Neural cell (in vitro differentiated cells): ENCODE results near the gene TAGLN. TPM values are rescaled to one million over a fixed set of nuclear protein-coding genes. Genes with fewer than 3 reads are reported as not detected.

Source experiments
- H2AFZ ChIP-seq: fragments of 200-600, 300-800 bp; sonication (generic), shearing (Covaris generic); 2 replicates; pipeline ENCODE4 v1.6.0; 2014; ENCODE audit warnings: low read depth, mild to moderate bottlenecking, antibody characterized with exemption, low read length, moderate library complexity
- H3F3A ChIP-seq: fragments of 200-600 bp; shearing (Covaris generic); 2 replicates; pipeline ENCODE4 v1.6.1; 2016; ENCODE audit warnings: mild to moderate bottlenecking, moderate library complexity, mixed read lengths, antibody characterized with exemption, low read length; ENCODE audit not compliant: insufficient read depth, poor library complexity, severe bottlenecking
- H3K27ac ChIP-seq: fragments of 200-600, 300-800 bp; sonication (generic), shearing (Covaris generic); 2 replicates; pipeline ENCODE4 v1.5.1; 2014; ENCODE audit warnings: mild to moderate bottlenecking, low read length, moderate library complexity
- H3K27me3 ChIP-seq: fragments of 300-800, 200-600 bp; sonication (generic), shearing (Covaris generic); 2 replicates; pipeline ENCODE4 v1.6.0; 2014; ENCODE audit warnings: mild to moderate bottlenecking, low read depth, low read length, moderate library complexity; ENCODE audit not compliant: insufficient read depth
- H3K36me3 ChIP-seq: fragments of 300-800, 200-600 bp; sonication (generic), shearing (Covaris generic); 2 replicates; pipeline ENCODE4 v1.5.1; 2014; ENCODE audit warnings: mild to moderate bottlenecking, antibody characterized with exemption, low read length, moderate library complexity; ENCODE audit not compliant: insufficient read depth
- H3K4me2 ChIP-seq: fragments of 300-800, 200-600 bp; sonication (generic), shearing (Covaris generic); 2 replicates; pipeline ENCODE4 v1.6.0; 2014; ENCODE audit warnings: mild to moderate bottlenecking, low read length
- H3K4me3 ChIP-seq: fragments of 300-800, 200-600 bp; sonication (generic), shearing (Covaris generic); 2 replicates; pipeline ENCODE4 v1.5.1; 2014; ENCODE audit warnings: mild to moderate bottlenecking, low read length, moderate library complexity
- H3K79me2 ChIP-seq: fragments of 200-600 bp; shearing (Covaris generic); replicated peaks from 2 replicates; pipeline ENCODE4 v1.6.0; 2014; ENCODE audit warnings: mild to moderate bottlenecking, low read length, moderate library complexity; ENCODE audit not compliant: insufficient read depth
- H3K9ac ChIP-seq: fragments of 300-800, 200-600 bp; sonication (generic), shearing (Covaris generic); 2 replicates; pipeline ENCODE4 v1.6.1; 2016; ENCODE audit warnings: mild to moderate bottlenecking, low read length, mixed read lengths
- H3K9me2 ChIP-seq: fragments of 200-600 bp; shearing (Covaris generic); 2 replicates; pipeline ENCODE4 v1.6.1; 2016; ENCODE audit warnings: mild to moderate bottlenecking, low read length, mixed read lengths; ENCODE audit not compliant: insufficient read depth
- H3K9me3 ChIP-seq: fragments of 200-600, 300-800 bp; sonication (generic), shearing (Covaris generic); 2 replicates; pipeline ENCODE4 v1.6.1; 2016; ENCODE audit warnings: mild to moderate bottlenecking, mixed run types, low read length, moderate library complexity, mixed read lengths
- H4K20me1 ChIP-seq: fragments of 200-600 bp; shearing (Covaris generic); 2 replicates; pipeline ENCODE4 v1.6.1; 2016; ENCODE audit warnings: mild to moderate bottlenecking, mixed run types; ENCODE audit not compliant: insufficient read depth
- CTCF ChIP-seq: fragments of 450-650 bp; IDR thresholded peaks from 2 replicates; pipeline ENCODE4 v1.5.1; 2014; ENCODE audit warnings: antibody characterized with exemption, mild to moderate bottlenecking, moderate library complexity; ENCODE audit not compliant: poor library complexity, severe bottlenecking
- EP300 ChIP-seq: fragments of 450-650 bp; conservative IDR thresholded peaks from 2 replicates; pipeline ENCODE4 v1.6.1; 2014; ENCODE audit warnings: antibody characterized with exemption, mild to moderate bottlenecking, moderate library complexity; ENCODE audit not compliant: poor library complexity, severe bottlenecking
- EZH2 ChIP-seq: fragments of 200-600, 300-800 bp; shearing (Covaris generic), sonication (generic); IDR thresholded peaks from 2 replicates; pipeline ENCODE4 v1.6.1; 2014; ENCODE audit warnings: antibody characterized with exemption, low read length, borderline replicate concordance, mild to moderate bottlenecking; ENCODE audit not compliant: insufficient read depth, poor library complexity, severe bottlenecking
- MXI1 ChIP-seq: fragments of 450-650 bp; conservative IDR thresholded peaks from 2 replicates; pipeline ENCODE4 v1.6.1; 2014; ENCODE audit warnings: antibody characterized with exemption, mild to moderate bottlenecking; ENCODE audit not compliant: poor library complexity, severe bottlenecking
- POLR2AphosphoS5 ChIP-seq: IDR thresholded peaks from 2 replicates; pipeline ENCODE4 v1.6.1; 2012
- RAD21 ChIP-seq: fragments of 450-650 bp; conservative IDR thresholded peaks from 2 replicates; pipeline ENCODE4 v1.6.1; 2014; ENCODE audit warnings: antibody characterized with exemption, mild to moderate bottlenecking, moderate library complexity
- REST ChIP-seq: IDR thresholded peaks from 2 replicates; pipeline ENCODE4 v1.6.1; 2012; ENCODE audit warnings: borderline replicate concordance
- SMC3 ChIP-seq: fragments of 450-650 bp; conservative IDR thresholded peaks from 2 replicates; pipeline ENCODE4 v1.6.1; 2014; ENCODE audit warnings: antibody characterized with exemption, mild to moderate bottlenecking, moderate library complexity; ENCODE audit not compliant: poor library complexity
- TAF1 ChIP-seq: IDR thresholded peaks from 2 replicates; pipeline ENCODE4 v1.6.1; 2012; ENCODE audit warnings: low read depth
- polyA plus RNA-seq: library from polyadenylated mRNA; depleted of rRNA; stranded (reverse); fragments of >200 nt; gene quantifications from 2 replicates; pipeline ENCODE4 v1.2.3, GENCODE V29; 2014

The TAGLN gene
- polyA plus RNA-seq, 1 donor from 2014 or later = 15.7 TPM

GRCh38 chr11:117219001-117219400, 19.8 kb downstream of the TAGLN start:
- no peaks in the 10 kb centered on the region for H4K20me1 ChIP-seq
- no peaks in the 10 kb centered on the region for H3K9me2 ChIP-seq
- no peaks in the 10 kb centered on the region for H3K79me2 ChIP-seq
- no peaks in the 10 kb centered on the region for H3F3A ChIP-seq
- no peaks in the 10 kb centered on the region for H3K27me3 ChIP-seq
- no peak overlapping the region for H3K27ac ChIP-seq
- no peaks in the 10 kb centered on the region for H3K36me3 ChIP-seq
- no peaks in the 10 kb centered on the region for H3K9me3 ChIP-seq
- no peak overlapping the region for H3K4me3 ChIP-seq
- H2AFZ ChIP-seq = no peak overlapping the region
- no peak overlapping the region for H3K4me2 ChIP-seq
- no peak for TF ChIP-seq REST
- no peak overlapping the region for H3K9ac ChIP-seq

- TF ChIP-seq MXI1 (no peak), CTCF (no peak), EP300 (no peak)
- no peaks in the 10 kb centered on the region for H3F3A ChIP-seq
- no peaks in the 10 kb centered on the region for H3K27me3 ChIP-seq
Observed at GRCh38 chr11:117219455-117219854, 20.3 kb downstream of the TAGLN start.

DNA sequence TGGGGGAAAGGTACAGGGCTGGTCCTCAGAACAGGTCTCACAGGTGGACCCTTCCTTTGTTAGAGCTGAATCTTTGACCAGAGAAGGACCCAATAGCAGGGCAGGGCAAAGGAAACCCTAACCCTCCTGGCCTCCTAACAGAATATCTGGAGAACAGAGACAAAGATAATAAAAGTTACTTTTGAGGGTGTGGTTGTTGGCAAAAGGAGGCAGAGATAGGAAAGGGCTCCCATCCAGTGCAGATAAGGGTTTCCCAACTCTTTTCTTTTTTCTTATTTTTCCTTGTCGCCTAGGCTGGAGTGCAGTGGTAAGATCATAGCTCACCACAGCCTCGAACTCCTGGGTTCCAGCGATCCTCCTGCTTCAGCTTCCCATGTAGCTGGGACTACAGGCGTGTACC, 20.8 kb downstream of the TAGLN start:
- Histone ChIP-seq H3K9me3 (no peaks in the 10 kb centered on the region), H3K27ac (no peak overlapping the region), H3K9me2 (no peaks in the 10 kb centered on the region), H4K20me1 (no peaks in the 10 kb centered on the region), H3K9ac (no peak overlapping the region), H2AFZ (no peak overlapping the region), H3K4me3 (no peak overlapping the region), H3F3A (no peaks in the 10 kb centered on the region), H3K4me2 (no peak overlapping the region), H3K27me3 (no peaks in the 10 kb centered on the region), H3K36me3 (no peaks in the 10 kb centered on the region), H3K79me2 (no peaks in the 10 kb centered on the region)
- TF ChIP-seq CTCF = no peak
- no peak for TF ChIP-seq SMC3
- TF ChIP-seq EZH2 = no peak
- no peak for TF ChIP-seq REST
- no peak for TF ChIP-seq RAD21
- no peak for TF ChIP-seq TAF1
- no peak for TF ChIP-seq POLR2AphosphoS5
- TF ChIP-seq MXI1 = no peak
- no peak for TF ChIP-seq EP300

More at GRCh38 chr11:117219455-117219854, 20.3 kb downstream of the TAGLN start:
- H3K9me3 ChIP-seq = no peaks in the 10 kb centered on the region
- H3K4me2 ChIP-seq = no peak overlapping the region
- no peak overlapping the region for H2AFZ ChIP-seq
- no peaks in the 10 kb centered on the region for H3K9me2 ChIP-seq
- no peaks in the 10 kb centered on the region for H3K79me2 ChIP-seq
- no peak overlapping the region for H3K27ac ChIP-seq
- H4K20me1 ChIP-seq = no peaks in the 10 kb centered on the region
- no peak overlapping the region for H3K9ac ChIP-seq
- H3K36me3 ChIP-seq = no peaks in the 10 kb centered on the region
- no peak overlapping the region for H3K4me3 ChIP-seq
